Heart left ventricle (tissue), 13 donors: ENCODE results near the gene SCGB3A2.

ENCODE experiments used
- CTCF ChIP-seq, 12 donors: fragments of 200-600 bp; sonication (generic) in 4 of 12; IDR thresholded peaks; one replicate each; pipeline versions ENCODE4 v1.5.0 to v1.8.0; 2018 to 2022; ENCODE audit warnings: antibody characterized with exemption in 12 of 12, mild to moderate bottlenecking in 5 of 12
- POLR2A ChIP-seq, 2 donors: fragments of 450-650 bp; IDR thresholded peaks; one replicate each; pipeline ENCODE4 v1.6.1; 2017; ENCODE audit warnings: antibody characterized with exemption in 2 of 2, mild to moderate bottlenecking in 2 of 2, moderate library complexity in 2 of 2
- donor health status: ischemic (EF 13 %, LVEDD 7.1; RV severe dilation, severe dysfunction).
- donor health status: DM: no; HTN: yes; CAD: no.
- donor health status: DM: no; HTN: no; CAD: no.
- donor health status: ischemic (EF 25% LVEDD 6.9; RV normal size, moderate dysfunction).
- donor health status: ischemic (EF 25% LVEDD 5.7; RV mildly dilated, moderate dysfunction).
- donor health status: ischemic (EF 35%, LVEDD 5.7; RV mildly dilated, moderate dysfunction).
- donor health status: nonischemic (EF 11% LVEDD 7.7; RV severe dilation, severe dysfunction).
- donor health status: DM: yes; HTN: yes; CAD: no.
- donor health status: PGD.
- donor health status: ischemic (EF 29% LVEDD 5.4; RV normal size, mild dysfunction).
- donor health status: nonischemic (EF 23%, LVEDD 6.1; RV moderate dilation, normal function).

- TF ChIP-seq CTCF (IDR thresholded peaks at IDR 0.05) (peak; percentile 22 to 65 (median 50)), POLR2A (IDR thresholded peaks at IDR 0.05) (no peak)
Observed at GRCh38 chr5:147887026-147887627, 8.6 kb downstream of the SCGB3A2 start.
